ENCODE data around the gene PDAP1.
"Not testable (repeated sequence)": the region's sequence is repeated elsewhere in the genome, so short reads cannot be mapped to it uniquely, and the experiment has no call there.

The PDAP1 gene

DNA sequence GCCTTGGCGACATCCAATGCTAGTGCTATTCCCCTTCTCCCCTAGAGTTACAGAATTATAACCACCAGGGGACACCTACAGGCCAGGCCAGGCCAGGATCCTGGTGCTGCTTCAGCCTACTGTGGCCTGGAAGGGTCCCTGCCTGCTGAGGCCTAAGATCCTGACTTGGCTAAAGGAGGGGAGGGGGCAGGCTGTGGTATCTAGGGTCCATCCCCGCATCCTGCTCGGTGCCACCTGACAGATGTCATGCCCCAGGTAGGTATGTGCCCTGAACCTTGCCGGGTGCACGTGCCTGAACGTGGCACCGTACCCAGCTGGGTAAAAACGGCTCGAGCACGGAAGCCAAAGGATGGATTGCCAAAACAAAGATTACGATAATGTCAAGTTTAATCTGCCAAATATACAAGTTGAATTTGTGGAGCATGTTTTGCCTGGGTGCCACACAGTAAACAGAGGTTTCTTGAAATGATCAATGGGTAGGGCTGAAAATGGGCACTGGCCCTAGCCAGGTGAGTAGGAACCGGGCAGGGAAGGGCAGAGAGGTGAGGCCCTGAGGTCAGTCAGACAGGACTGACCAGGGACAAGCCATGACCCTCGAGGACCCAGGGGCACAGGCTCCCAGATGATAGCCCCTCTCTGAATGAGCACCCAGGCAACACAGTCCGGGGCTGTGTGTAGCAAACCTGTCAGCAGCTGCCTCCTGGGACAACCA lies 12.6 kb downstream of the PDAP1 start:
- DNase-seq = no peak

DNA sequence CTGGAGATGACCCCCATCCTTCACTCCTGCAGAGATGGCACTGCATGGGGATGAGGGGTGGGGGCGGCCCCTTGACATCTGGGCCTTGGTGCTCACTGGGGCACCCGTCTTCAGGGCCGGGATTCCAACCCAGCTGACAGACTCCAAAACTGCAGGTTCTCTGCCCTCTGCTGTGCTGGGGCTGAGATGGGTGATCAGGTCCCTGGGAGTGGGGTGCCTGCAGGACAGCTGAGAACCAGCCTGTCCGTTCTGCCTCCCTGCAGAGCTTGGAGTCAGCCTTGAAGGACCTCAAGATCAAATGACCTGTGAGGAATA lies 14.3 kb downstream of the PDAP1 start:
- DNase-seq = no peak

DNA sequence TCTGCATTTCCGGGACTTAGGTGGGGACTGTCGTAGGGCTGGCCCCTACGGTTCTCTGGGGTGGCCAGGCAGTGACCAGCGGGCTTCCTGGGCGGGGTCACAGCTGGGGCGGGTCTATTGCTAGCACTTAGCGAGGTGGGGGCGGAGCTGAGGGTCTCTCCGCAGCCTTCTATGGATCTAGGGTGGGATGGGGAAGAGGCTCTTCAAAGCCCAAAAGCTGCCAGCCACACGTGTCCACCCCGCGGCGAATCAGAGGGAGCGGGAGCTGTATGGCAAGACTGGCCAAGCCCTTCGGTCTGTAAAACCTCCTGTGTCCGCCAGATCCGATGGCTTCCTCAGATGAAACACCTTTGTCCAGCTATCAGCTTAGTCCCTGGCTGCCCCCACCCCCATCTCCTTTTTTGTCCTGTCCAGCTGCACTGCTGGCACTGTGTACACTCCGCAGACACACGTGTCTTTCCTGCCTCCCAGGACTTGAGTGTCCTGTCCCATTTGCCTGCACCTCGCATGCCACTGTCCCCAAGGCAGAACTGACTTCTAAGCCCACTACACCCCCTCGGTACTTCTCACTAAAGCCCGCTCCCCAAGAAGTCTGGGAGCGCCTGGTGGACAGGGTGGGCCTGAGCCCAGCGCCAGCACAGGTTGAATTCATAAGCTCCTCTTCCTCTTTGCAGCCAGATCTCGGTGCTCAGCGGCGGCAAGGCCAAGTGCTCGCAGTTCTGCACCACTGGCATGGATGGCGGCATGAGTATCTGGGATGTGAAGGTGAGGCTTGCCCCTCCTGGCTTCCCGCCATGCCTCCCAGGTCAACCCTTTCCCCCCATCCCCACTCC lies 14.8 kb downstream of the PDAP1 start:
- no peak for DNase-seq

- DNase-seq = peak; percentile 89
These were observed 15.6 kb downstream of the PDAP1 start for GRCh38 chr7:99392659-99393354.

- DNase-seq = no peak
These were observed 16.4 kb downstream of the PDAP1 start for GRCh38 chr7:99392046-99392445.

GRCh38 chr7:99390941-99391602 lies 17.3 kb downstream of the PDAP1 start:
- no peak for DNase-seq

- DNase-seq = no peak
These were observed 18.6 kb downstream of the PDAP1 start for GRCh38 chr7:99389772-99390171.

- no peak for DNase-seq
These were observed 20.5 kb downstream of the PDAP1 start for GRCh38 chr7:99387912-99388311.

- not testable (repeated sequence) for DNase-seq
These were observed 21.2 kb downstream of the PDAP1 start for GRCh38 chr7:99387239-99387635.

DNA sequence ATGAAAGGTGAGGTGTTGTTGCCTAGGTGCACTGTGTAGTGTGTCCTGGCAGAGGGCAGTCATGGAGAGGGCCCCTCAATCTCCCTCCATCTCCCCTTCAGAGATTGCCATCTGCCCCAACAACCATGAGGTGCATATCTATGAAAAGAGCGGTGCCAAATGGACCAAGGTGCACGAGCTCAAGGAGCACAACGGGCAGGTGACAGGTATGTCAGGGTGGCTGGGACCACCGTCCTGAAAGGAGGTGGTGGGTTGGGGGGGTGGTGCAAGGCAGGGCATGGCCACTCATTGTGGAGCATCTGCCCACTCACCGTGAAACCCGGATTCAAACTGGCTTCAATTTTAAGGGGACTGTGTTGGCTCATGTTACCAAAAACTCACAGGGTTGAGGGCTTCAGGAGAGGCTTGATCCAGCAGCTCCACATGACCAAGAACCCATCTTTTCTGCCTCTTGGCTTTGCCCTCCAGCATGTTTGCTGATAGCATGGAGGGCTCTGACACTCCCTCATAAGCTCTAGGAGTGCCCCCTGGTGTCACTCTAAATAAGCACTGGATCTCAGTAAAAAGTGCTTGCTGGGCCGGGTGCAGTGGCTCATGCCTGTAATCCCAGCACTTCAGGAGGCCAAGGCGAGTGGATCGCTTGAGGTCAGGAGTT lies 21.7 kb downstream of the PDAP1 start:
- DNase-seq = peak; percentile 57 to 62

DNA sequence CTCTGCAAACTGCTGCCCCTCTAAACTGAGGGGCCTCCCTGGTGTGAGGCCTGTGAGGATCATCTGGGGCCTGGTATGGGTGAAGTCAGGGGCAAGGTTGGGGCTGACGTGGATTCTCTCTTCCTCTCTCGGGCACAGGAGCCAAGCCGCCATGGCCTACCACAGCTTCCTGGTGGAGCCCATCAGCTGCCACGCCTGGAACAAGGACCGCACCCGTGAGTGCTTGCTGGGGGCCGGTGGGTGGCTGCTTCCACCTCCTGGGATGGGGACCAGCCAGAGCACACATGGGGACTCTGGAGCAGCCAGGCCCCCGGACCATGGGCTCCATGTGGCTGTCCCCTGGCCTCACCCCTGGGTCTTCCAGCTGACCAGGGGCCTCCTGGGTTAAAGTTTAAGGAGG lies 22.8 kb downstream of the PDAP1 start:
- no peak for DNase-seq

DNA sequence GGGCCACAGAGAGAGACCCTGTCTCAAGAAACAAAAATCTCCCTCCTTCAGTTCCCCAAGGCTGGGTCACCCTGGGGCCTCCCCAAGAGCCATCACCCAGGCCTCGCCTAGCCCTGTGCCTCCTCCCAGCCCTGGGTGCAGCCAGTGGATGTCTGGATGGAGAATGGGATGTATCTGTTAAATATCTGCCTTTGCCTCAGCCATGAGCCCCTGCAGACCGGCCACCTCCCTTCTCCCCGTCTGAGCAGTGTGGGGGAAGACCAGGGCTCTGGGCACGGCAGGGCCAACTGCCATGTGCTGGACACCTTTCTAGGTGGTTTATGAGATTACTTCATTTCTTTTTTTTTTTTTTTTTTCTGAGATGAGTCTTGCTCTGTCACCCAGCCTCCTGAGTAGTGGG lies 23.9 kb downstream of the PDAP1 start:
- no peak for DNase-seq

- DNase-seq = no peak
These were observed 24.5 kb downstream of the PDAP1 start for GRCh38 chr7:99383791-99384370.

DNA sequence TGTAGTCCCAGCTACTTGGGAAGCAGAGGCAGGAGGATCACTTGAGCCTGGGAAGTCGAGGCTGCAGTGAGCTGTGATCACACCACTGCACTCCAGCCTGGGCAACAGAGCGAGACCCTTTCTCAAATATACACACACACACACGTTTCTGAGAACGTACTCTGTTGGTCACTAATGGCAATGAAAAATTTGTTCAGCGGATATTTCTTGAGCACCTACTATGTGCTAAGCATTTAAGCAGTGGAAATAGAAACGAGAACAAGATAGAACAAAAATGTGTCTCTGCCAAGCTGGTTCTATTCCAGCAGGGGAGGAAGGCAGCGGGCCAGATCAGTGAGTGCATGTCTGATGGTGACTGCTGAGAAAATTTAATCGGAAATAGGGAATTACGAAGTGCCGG lies 25.2 kb downstream of the PDAP1 start:
- no peak for DNase-seq

- DNase-seq = no peak
These were observed 26.7 kb downstream of the PDAP1 start for GRCh38 chr7:99381664-99382075.

GRCh38 chr7:99380823-99381663 lies 27.4 kb downstream of the PDAP1 start:
- peak; percentile 92 to 95 for DNase-seq

DNA sequence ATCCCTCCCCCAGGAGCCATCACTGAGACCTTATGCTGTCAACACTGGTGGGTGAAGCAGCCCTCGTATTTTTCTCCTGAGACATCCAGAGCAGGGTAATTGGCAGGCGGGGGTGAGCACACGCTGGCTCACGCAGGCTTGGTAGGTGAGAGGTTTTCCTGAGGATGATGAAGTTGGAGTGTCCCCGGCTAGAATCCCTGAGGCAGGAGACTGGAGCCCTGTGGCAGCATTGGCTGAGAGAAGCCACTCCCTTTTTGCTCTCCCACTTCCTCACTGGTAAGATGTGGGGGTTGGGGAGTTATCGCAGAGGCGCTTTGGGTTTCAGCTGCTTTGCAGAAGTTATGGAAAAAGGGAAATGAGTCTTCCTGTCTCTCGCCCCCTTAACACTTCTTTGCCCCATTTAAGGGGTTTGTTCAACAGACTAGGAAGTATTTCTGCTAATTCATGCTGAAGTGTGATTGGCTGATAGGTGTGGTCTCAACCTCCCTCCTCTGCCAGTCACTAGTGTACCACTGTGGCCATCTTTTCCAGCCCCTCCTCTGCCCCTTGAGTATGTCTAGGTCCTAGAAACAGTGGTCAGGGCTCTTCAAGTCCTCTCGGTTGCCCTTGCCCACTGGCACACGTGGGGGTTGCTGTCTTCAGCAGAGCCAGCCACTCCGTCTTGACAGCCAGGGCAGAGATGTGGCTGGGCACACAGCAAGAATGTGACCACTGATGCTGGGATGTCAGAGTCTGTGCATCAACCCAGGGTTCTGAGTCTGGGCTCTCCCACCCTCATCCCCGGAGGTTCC lies 28.2 kb downstream of the PDAP1 start:
- DNase-seq = peak; percentile 61 to 74

- peak in 1 of 2 donors; percentile 24 for DNase-seq
These were observed 28.7 kb downstream of the PDAP1 start for GRCh38 chr7:99379693-99380031.

DNA sequence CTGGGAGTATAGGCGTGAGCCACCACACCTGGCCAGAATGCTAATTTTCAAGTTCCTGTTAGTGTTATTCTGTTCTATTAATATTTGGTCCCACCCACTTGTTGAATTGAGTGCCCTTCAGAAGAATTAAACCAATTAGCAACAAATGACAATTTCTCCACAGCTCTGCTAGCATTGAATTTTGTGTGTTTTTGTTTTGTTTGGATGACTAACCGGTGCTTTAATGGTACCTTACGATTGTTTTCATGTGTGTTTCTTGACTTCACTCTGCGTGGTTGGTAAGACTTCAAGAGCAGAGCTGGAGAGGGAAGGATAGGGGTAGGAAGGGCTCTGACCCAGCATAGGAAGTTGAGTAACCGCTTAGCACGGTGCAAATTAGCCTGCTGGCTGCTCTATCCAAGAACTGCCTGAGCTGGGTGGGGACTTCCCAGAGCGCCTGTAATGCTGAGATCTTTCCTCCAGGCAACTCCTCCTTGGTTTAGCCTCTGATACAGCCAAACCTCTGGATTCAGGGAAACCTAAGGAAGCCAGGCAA lies 29.3 kb downstream of the PDAP1 start:
- peak; percentile 72 for DNase-seq

DNA sequence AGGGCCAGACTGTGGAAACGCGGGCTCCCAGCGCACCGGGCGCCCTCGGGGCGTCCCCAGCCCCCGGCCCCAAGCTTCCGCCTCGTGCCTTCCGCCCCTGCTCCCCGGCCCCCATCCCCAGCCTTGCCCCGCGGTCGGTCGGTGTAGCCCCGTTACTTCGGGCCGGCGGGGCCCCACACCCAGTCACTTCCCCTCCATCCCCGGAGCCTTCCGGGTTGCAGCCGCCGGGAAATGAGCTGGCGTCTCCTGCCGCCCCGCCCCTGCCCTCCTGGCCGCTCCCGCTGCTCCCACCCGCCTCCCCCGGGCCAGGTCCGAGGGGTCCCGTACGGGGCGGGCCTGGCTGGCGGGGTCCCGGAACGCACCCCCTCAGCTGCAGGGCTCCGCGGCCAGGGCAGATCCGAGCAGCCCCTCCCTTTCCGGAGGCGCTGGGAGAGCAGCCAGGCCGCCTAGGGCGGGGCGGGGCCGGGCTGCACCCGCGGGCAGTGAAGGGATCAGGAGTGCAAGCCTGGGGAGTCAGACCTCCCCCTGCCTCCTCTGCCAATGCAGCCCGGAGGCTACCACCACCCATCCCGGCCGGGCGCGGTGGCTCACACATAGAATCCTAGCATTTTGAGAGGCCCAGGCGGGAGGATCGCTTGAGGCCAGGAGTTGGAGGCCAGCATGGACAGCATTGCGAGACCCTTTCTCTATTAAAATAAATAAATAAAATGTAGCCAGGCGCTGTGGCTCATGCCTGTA lies 33.2 kb downstream of the PDAP1 start:
- peak; percentile 67 to 71 for DNase-seq
